Activated naive CD4-positive, alpha-beta T cell treated with anti-CD3 and anti-CD28 coated beads for 36 hours (primary cell): ENCODE results near the gene LRPAP1. TPM values are rescaled to one million over a fixed set of nuclear protein-coding genes. Genes with fewer than 3 reads are reported as not detected.
"Not testable (repeated sequence)": the region's sequence is repeated elsewhere in the genome, so short reads cannot be mapped to it uniquely, and the experiment has no call there.

Source experiments
- CTCF ChIA-PET: fragments of 350-600 bp; sonication (Branson Sonifier 250); formaldehyde crosslinking; loops from one replicate; lab custom pipeline; 2021; ENCODE audit warnings: antibody characterized with exemption; lab: Charles Lee
- DNase-seq: peaks from one replicate; pipeline ENCODE4 v3.0.0-alpha.2; 2020
- H3K27ac Mint-ChIP-seq: one replicate; pipeline ENCODE4 v1.8.0; 2021; ENCODE audit warnings: mild to moderate bottlenecking, mixed read lengths
- H3K27me3 Mint-ChIP-seq: one replicate; pipeline ENCODE4 v1.8.0; 2021; ENCODE audit warnings: low read depth, mixed read lengths
- H3K36me3 Mint-ChIP-seq: one replicate; pipeline ENCODE4 v1.8.0; 2021; ENCODE audit warnings: low read depth, mixed read lengths
- H3K4me1 Mint-ChIP-seq: one replicate; pipeline ENCODE4 v1.8.0; 2021; ENCODE audit warnings: low read depth, mixed read lengths
- H3K4me3 Mint-ChIP-seq: one replicate; pipeline ENCODE4 v1.8.0; 2021; ENCODE audit warnings: mild to moderate bottlenecking, moderate library complexity, mixed read lengths
- H3K9me3 Mint-ChIP-seq: one replicate; pipeline ENCODE4 v1.8.0; 2021; ENCODE audit warnings: mixed read lengths
- intact Hi-C: fragments of 100-400 bp; cut with micrococcal nuclease; formaldehyde crosslinking; loops from one replicate; pipeline ENCODE4 v1.15.1; 2023
- total RNA-seq, 2 experiments: library from RNA; stranded (reverse); gene quantifications; one replicate each; pipeline ENCODE4 v1.2.3, GENCODE V29; 2021

Gene LRPAP1
- total RNA-seq, 2 experiments from 2014 or later: 50.2 TPM

DNA sequence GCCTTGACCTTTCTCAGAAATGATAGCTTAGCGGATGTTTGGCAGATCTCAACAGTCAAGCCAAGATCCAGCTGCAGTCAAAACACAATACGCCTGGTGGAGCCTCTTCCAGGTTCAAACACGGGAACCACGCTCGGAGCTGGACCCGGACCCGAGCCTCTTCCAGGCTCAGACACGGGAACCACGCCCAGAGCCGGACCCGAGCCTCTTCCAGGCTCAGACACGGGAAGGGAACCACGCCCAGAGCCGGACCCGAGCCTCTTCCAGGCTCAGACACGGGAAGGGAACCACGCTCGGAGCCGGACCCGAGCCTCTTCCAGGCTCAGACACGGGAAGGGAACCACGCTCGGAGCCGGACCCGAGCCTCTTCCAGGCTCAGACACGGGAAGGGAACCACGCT is 20.6 kb downstream of the LRPAP1 start:
- H3K4me1 Mint-ChIP-seq, DNase-seq, H3K9me3 Mint-ChIP-seq, H3K4me3 Mint-ChIP-seq, H3K27ac Mint-ChIP-seq, H3K27me3 Mint-ChIP-seq, intact Hi-C loops, CTCF ChIA-PET: not testable (repeated sequence)
- peaks cover 53% of the 10 kb centered on the region for H3K36me3 Mint-ChIP-seq

DNA sequence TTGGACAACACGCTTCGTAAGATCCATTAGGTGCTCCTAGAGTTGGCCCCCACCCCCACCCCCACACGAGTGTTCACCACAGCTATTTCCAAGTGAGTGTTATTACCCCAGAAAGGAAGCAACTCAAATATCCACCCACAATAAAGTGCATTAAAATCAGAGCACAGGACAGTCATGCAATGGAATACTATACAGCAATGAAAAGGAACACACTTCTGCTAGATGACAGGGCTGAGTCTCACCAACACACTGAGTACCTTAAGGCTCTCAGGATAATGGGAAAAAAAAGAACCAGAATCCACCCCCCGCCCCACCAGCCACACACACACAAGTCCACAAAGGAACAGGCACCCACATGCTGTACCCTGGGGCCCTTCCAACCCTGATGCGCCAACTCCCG is 21.0 kb downstream of the LRPAP1 start:
- intact Hi-C loops: no loop called here
- Mint-ChIP-seq H3K9me3 (no peaks in the 10 kb centered on the region), H3K36me3 (peaks cover 54% of the 10 kb centered on the region), H3K4me1 (no peaks in the 10 kb centered on the region), H3K27me3 (no peaks in the 10 kb centered on the region), H3K27ac (no peak overlapping the region), H3K4me3 (no peak overlapping the region)
- CTCF ChIA-PET: no interaction called here
- DNase-seq: no peak

DNA sequence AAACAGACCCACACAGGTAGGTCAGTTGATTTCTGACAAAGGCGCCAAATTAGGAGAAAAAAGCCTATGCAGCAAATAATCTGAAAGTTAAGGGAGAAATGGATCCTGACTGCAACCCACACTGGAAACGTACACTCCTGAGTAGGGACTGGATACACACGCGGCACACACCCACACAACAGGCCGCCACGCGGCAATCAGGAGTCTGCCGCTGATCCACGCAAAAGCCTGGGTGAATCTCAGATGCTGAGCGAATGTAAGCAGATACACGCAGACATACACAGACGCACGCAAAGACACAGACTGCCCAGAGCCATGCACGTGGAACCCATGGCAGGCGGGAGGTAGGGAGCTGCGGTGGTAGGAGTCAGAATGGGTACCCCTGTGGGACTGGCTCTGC is 21.7 kb downstream of the LRPAP1 start:
- H3K4me3 Mint-ChIP-seq: no peak overlapping the region
- intact Hi-C loops: no loop called here
- H3K4me1 Mint-ChIP-seq: no peaks in the 10 kb centered on the region
- H3K9me3 Mint-ChIP-seq: no peaks in the 10 kb centered on the region
- H3K27me3 Mint-ChIP-seq: no peaks in the 10 kb centered on the region
- CTCF ChIA-PET: no interaction called here
- no peak for DNase-seq
- H3K36me3 Mint-ChIP-seq: peaks cover 56% of the 10 kb centered on the region
- H3K27ac Mint-ChIP-seq: no peak overlapping the region

DNA sequence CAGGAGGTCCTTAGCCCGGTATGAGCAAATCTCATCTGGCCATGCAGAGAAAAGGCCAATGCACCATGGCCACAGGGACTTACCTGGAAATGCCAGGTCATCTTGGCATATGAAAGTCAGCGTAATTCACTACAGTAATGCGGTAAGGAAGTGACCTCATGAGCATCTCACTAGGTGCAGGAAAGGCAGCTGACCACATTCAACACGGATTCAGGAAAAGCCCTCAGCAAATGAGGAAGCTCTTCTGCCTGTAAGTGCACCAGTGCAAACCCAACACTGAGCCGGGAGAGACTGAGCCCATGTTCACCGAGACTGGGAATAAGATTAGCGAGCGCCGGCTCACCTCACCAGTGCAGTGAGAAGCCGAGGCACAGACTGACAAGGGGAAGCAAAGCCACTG is 23.7 kb downstream of the LRPAP1 start:
- CTCF ChIA-PET: no interaction called here
- intact Hi-C loops: no loop called here
- no peak for DNase-seq
- Mint-ChIP-seq H3K4me1 (peaks cover under 1% of the 10 kb centered on the region), H3K4me3 (no peak overlapping the region), H3K27me3 (no peaks in the 10 kb centered on the region), H3K27ac (no peak overlapping the region), H3K36me3 (peaks cover 52% of the 10 kb centered on the region), H3K9me3 (no peaks in the 10 kb centered on the region)

DNA sequence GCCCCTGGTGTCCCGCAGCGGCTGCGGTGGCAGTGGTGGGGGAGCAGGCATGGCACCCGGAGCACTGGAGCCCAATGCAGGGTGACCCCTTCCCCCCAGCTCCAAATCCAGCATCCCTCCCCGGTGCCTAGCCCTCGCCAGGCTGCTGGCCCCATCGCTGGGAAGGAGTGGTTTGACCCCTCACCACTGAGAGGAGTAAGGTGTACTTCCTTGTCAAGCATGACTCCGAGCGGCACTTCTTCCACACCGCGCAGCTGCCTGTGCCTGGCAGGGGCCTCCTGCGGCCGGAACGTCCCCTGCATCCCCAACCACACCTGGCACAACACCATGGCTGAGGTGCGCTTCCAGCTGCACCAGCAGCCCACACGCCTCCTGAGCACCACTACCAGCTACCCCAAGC is 27.0 kb downstream of the LRPAP1 start:
- no peak for DNase-seq
- Mint-ChIP-seq H3K27ac (no peak overlapping the region), H3K9me3 (no peaks in the 10 kb centered on the region), H3K27me3 (no peaks in the 10 kb centered on the region), H3K4me1 (peaks cover 3% of the 10 kb centered on the region), H3K36me3 (peaks cover 27% of the 10 kb centered on the region), H3K4me3 (no peak overlapping the region)
- CTCF ChIA-PET: interaction anchor here (0.8 to 1.1 kb wide), 2 partner anchors 8 to 24 kb away, joined by 3 to 5 read pairs; no protein-coding TSS in a partner anchor
- intact Hi-C loops: no loop called here

DNA sequence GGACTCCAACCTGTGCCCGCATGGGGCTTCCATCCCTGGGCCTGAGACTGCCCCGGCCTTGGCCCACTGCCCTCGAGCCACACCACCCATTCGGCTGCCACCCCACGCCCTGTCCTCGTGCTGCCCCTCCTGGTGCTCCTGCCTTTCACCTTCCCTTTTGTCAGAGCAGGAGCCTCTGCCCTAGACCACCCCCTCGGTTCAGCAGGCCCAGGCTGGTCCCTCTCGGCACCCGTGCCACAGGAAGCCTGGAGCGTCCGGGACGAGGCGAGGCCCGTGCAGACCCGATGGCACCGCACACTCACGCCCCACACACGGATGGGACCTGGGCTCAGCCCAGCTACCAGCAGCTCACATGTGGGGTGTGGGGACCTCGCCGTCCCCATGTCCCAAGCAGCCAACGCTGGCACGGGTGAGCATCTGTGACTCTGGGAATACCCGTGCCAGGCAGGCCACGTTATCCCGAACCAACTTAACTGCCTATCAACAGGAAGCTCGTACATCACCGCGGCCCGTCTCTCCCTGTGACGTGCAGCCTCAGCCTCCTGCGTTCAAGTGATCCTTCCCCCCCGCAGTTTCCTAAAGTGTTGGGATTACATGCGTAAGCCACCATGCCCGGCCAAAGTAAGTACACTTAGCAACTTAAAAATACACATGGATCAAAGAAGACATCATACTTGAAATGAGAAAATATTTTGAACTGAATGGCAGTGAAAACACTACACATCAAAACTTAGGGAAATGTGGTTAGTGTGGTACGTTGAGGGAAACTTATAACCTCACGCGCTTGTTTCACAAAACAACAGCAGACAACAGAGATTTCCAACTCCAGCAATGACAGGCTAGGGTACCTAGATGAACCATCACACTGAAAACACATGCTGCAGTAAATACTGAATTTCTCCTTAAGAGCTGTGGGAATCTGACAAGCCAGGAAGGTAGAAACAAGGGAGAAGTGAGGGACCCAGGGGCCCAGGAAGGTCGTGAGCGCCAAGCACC is 29.0 kb downstream of the LRPAP1 start:
- Mint-ChIP-seq H3K4me1 (peaks cover 3% of the 10 kb centered on the region), H3K9me3 (no peaks in the 10 kb centered on the region), H3K4me3 (no peak overlapping the region), H3K27me3 (no peaks in the 10 kb centered on the region), H3K27ac (no peak overlapping the region), H3K36me3 (peaks cover 18% of the 10 kb centered on the region)
- intact Hi-C loops: no loop called here
- DNase-seq: no peak
- CTCF ChIA-PET: no interaction called here

DNA sequence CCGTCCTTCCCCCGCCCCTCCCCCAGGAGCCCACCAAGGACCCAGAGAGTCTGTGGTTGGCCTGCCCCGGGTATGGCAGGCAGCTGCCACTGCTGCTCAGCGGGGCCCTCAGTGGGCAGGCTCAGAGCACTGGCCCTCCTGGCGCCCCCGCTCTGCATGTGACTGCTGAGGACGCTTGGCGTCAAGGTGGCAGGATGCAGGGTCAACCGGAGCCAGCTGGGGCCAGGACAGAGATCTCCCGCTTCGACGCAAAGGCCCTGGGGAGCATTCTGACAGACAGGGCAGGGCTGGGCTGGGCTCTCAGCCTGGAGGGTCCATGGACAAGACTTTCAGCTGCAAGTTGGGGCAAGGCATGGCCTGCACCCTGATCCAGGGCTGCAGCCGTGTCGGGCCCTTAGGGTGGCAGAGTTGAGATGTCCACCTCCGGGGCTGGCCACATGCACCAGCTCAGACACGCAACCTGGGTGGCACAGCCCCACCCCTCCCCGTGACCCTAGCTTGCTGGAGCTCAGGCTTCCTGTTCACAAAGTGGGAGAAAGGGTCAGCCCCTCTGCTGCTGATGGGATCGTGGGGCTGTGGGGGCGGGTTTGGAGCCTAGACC is 30.3 kb downstream of the LRPAP1 start:
- CTCF ChIA-PET: no interaction called here
- no peak overlapping the region for H3K4me3 Mint-ChIP-seq
- intact Hi-C loops: no loop called here
- peaks cover 3% of the 10 kb centered on the region for H3K4me1 Mint-ChIP-seq
- DNase-seq: no peak
- H3K27ac Mint-ChIP-seq: no peak overlapping the region
- no peaks in the 10 kb centered on the region for H3K27me3 Mint-ChIP-seq
- no peaks in the 10 kb centered on the region for H3K9me3 Mint-ChIP-seq
- peaks cover 11% of the 10 kb centered on the region for H3K36me3 Mint-ChIP-seq

DNA sequence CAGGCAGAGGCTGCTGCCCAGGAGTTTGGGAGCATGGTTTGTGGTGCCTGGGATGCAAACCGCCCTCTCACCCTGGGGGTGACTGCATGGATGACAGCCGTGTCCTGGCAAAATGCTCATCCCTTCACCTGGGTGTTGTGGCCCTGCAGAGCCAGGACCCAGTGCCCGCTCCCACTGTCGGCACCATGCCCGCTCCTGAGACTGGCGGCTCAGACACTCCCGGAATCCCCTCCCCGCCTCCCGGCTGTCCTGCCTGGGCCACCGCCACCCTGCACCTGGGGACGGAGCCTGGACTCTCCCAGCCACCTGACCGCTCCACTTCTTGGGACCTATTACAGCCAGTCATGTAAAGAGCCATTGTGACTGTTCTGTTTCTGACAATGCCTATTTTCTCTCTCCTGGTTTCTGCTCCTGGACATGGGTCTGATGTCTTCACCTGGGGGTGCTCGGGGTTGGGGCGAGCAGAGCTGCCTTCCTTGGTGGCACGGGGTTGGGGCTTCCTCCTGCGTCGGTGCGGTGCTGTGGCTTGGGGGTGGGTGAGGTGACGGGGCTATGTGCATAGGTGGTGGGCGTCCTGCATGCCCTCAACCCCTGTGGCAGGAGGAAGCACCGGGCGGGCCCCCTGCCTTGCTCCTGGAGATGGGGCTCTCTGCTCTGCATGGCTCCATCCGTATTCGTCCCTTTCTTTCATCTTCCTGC is 30.9 kb downstream of the LRPAP1 start:
- Mint-ChIP-seq H3K9me3 (no peaks in the 10 kb centered on the region), H3K27me3 (no peaks in the 10 kb centered on the region), H3K36me3 (peaks cover 9% of the 10 kb centered on the region), H3K4me3 (no peak overlapping the region), H3K4me1 (peaks cover 3% of the 10 kb centered on the region), H3K27ac (no peak overlapping the region)
- CTCF ChIA-PET: no interaction called here
- intact Hi-C loops: no loop called here
- DNase-seq: no peak

DNA sequence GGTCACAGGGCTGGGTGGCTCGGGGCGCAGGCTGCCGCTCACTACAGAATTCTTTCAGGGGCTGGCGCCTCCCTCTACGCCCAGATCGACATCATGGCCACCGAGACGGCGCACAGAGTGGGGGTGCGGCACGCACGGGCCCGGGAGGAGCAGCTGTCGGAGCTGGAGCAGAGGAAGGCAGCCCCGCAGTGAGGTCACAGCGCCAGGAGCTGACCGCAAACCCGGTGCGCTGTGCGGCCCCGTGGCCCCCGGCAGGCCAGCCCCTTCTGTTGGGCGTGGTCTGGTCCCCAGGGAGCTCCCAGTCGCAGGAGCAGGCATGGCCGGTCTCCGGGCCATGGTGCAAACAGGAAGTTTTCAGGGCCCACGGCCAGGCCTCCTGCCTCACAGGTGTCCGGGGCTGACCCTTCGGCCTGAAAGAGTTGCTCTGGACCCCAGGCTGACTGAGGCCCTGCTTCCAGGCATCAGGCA is 31.6 kb downstream of the LRPAP1 start:
- Mint-ChIP-seq H3K27me3 (no peaks in the 10 kb centered on the region), H3K9me3 (no peaks in the 10 kb centered on the region), H3K27ac (no peak overlapping the region), H3K4me3 (no peak overlapping the region), H3K36me3 (peaks cover 8% of the 10 kb centered on the region), H3K4me1 (peaks cover 3% of the 10 kb centered on the region)
- CTCF ChIA-PET: no interaction called here
- intact Hi-C loops: no loop called here
- no peak for DNase-seq

DNA sequence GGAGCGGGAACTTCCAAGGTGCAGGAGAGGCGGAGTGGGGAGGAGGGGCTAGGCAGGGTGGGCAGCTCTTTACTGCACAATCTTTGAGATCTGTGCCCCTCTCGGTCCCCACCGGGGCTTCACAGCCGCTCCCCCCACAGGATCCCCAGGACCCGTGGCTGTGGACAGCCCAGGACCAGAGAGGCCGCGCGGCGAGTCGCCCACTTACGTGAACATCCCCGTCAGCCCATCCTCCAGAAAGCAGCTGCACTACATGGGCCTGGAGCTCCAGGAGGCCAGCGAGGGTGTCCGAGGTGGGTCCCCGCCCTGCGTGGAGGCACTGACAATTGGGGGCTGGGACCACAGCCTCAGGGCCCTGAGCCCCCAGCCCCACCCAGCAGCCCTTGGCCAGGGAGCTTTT is 32.1 kb downstream of the LRPAP1 start:
- Mint-ChIP-seq H3K4me3 (no peak overlapping the region), H3K27ac (no peak overlapping the region), H3K27me3 (peaks cover 2% of the 10 kb centered on the region), H3K4me1 (peaks cover 3% of the 10 kb centered on the region), H3K9me3 (no peaks in the 10 kb centered on the region), H3K36me3 (peaks cover 6% of the 10 kb centered on the region)
- intact Hi-C loops: no loop called here
- no peak for DNase-seq
- CTCF ChIA-PET: no interaction called here

DNA sequence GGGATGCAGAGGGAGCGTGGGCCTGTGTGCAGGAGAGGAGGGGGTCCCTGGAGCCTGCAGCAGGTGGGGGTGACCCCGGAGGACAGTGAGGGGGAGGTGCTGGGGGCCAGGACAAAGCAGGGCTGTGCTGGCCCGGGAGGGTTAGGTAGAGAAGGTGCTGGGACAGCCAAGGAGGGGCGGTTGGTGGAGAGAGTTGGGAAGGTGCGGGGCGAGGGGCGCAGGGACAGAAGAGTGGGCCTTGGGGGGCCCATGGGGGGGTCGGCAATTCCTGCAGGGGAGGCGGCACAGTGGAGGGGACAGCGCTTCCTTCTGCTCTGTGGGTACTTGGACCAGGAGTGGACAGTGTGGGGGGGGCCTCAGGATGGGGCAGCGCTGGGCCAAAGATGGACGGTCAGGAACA is 32.5 kb downstream of the LRPAP1 start:
- Mint-ChIP-seq H3K27ac (no peak overlapping the region), H3K4me3 (no peak overlapping the region), H3K9me3 (no peaks in the 10 kb centered on the region), H3K27me3 (peaks cover 2% of the 10 kb centered on the region), H3K4me1 (peaks cover 3% of the 10 kb centered on the region), H3K36me3 (peaks cover 6% of the 10 kb centered on the region)
- intact Hi-C loops: no loop called here
- no peak for DNase-seq
- CTCF ChIA-PET: no interaction called here

DNA sequence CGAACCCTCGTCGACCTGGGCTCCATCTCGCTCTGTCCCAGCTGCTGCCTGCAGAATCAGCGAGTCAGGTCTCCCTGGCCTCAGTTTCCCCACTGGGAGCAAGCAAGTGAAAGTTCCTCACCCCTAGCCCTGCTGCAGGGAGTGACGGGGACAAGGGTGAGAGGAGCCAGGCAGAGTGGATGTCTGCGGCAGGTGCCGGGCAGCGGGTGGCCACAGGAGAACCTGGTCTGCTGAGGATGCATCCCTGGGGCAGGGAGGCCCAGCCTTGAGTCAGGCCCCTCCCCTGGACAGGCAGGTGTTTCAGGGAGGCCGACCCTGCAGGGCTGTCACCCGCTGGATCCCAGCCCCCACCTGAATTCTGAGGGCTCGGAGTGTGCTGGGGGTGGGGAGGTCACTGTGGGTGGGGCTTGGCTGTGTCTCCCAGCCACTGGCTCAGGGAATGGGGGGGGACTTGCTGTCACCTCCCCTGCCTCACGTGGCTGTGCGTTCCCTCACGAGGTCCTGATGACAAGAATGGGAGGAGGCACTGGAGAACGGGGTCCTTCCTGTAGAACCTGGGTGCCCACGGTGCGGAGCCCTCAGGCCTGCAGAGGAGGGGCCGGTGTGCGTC is 33.2 kb downstream of the LRPAP1 start:
- Mint-ChIP-seq H3K4me1 (peaks cover 3% of the 10 kb centered on the region), H3K9me3 (no peaks in the 10 kb centered on the region), H3K27me3 (peaks cover 4% of the 10 kb centered on the region), H3K27ac (no peak overlapping the region), H3K36me3 (peaks cover 4% of the 10 kb centered on the region), H3K4me3 (no peak overlapping the region)
- no peak for DNase-seq
- intact Hi-C loops: no loop called here
- CTCF ChIA-PET: no interaction called here
